Measurements from ENCODE around the gene C13orf46.

- TF ChIP-seq CTCF (conservative IDR thresholded peaks at IDR 0.05 in 1 of 2, IDR thresholded peaks at IDR 0.05 in 1 of 2; ENCODE audit: low read depth in 1 of 2, low read length in 2 of 2): peak; percentile 66 to 73
- TF ChIP-seq EZH2 (IDR thresholded peaks at IDR 0.05; ENCODE audit: low read length, missing control alignments): no peak
Measured at GRCh38 chr13:113947311-113948033, 26.4 kb downstream of the C13orf46 start.

Data from fibroblast of lung (primary cell).